NB4 (cell line): ENCODE measurements around the gene SPAG9.

Experiments
- CTCF ChIP-seq: IDR thresholded peaks from one replicate; pipeline ENCODE4 v1.5.1; 2012; ENCODE audit warnings: low read depth, low read length
- MAX ChIP-seq: IDR thresholded peaks from 2 replicates; pipeline ENCODE4 v1.6.1; 2011; ENCODE audit warnings: low read depth, low read length
- MYC ChIP-seq: IDR thresholded peaks from 2 replicates; pipeline ENCODE4 v1.6.1; 2011; ENCODE audit warnings: low read depth, low read length
- POLR2A ChIP-seq: IDR thresholded peaks from 2 replicates; pipeline ENCODE4 v1.6.1; 2011; ENCODE audit warnings: mild to moderate bottlenecking; ENCODE audit not compliant: insufficient read length; ENCODE audit errors: extremely low read depth

DNA sequence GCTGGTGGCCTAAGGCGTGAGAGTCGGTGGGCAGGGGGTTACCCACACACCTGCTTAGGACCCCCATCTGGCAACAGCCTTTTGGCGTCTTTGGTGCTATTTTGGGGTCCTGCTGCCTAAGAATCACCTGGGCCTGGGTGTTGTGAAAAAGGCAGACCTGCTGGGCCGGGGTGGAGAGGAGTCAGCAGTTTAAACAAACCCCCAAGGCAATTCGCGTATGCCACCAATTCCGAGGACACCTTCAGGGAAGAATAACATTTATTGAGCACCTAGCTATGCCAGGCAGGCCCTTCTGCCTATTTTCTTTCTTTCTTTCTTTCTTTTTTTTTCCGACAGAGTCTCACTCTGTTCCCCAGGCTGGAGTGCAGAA lies 200.6 kb downstream of the SPAG9 start:
- TF ChIP-seq CTCF (no peak), POLR2A (no peak), MAX (no peak), MYC (no peak)
